Hepatocyte (in vitro differentiated cells): Measurements from ENCODE around the gene GLI3.

Experiments used
- CTCF ChIP-seq: fragments of 200-600 bp; sonication (generic); IDR thresholded peaks from 2 replicates; pipeline ENCODE4 v1.5.1; 2016; ENCODE audit warnings: antibody characterized with exemption, mild to moderate bottlenecking; ENCODE audit not compliant: poor library complexity
- EZH2phosphoT487 ChIP-seq: fragments of 200-600 bp; sonication (generic); IDR thresholded peaks from one replicate; pipeline ENCODE4 v1.6.1; 2018; ENCODE audit warnings: antibody characterized with exemption, mild to moderate bottlenecking, low read depth, moderate library complexity; ENCODE audit not compliant: unreplicated experiment, severe bottlenecking

DNA sequence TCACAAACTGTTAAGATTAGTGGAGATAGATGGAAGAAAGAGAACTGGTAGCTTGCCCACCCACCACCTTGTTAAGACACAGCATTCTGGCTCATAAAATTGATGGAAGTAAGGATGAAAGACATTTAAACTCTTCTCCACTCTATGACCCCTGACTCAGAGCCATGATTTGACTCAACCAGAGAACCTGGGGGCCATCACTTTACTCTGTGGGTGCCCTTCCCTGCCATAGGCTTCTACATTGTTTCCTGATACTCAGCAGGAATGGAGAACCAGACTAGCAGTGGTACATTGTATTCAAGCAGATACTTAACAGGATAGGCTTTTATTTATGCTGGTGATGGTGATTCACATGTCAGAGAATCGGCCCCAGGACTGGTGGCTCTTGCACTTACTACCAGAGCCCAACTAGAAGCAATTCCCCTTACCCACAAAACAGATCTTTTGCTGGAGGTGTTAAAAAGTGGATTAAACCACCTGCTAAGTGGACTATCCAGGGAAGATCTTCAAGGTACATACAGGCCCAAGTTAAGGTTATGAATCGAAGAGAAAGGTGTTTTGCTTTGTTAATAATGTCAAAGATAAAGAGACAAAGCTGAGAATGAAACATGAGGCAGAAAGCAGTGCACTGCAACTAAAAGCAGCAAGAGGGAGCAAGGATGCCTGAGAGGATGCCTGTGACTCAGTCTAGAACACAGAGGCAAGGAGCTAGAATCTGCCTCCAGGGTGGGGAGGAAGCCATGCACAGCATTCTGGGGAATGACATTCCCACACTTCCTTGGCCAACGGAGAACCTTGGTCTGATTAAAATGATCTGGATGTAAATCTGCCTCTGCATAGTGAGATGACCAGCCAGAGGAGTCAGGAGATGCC, 36.0 kb upstream of the GLI3 start:
- peak; percentile 23 for TF ChIP-seq CTCF
- no peak for TF ChIP-seq EZH2phosphoT487
